Activated effector memory CD4-positive, alpha-beta T cell treated with anti-CD3 and anti-CD28 coated beads, Interleukin-2, amount 50 U/mL, for 16 hours (primary cell): ENCODE data around the gene CHCHD6.

Source experiments
- DNase-seq: peaks from one replicate; pipeline ENCODE4 v3.0.0-alpha.2; 2020

Gene CHCHD6

GRCh38 chr3:126835472-126836219, 131.6 kb downstream of the CHCHD6 start:
- no peak for DNase-seq

GRCh38 chr3:126836220-126836860, 132.3 kb downstream of the CHCHD6 start:
- DNase-seq = no peak

- DNase-seq = no peak
These were observed 133.7 kb downstream of the CHCHD6 start for GRCh38 chr3:126837773-126838172.

- no peak for DNase-seq
These were observed 142.1 kb downstream of the CHCHD6 start for GRCh38 chr3:126845920-126846715.

GRCh38 chr3:126847061-126847460, 143.0 kb downstream of the CHCHD6 start:
- no peak for DNase-seq

GRCh38 chr3:126848991-126849390, 145.0 kb downstream of the CHCHD6 start:
- DNase-seq = no peak

- DNase-seq = no peak
These were observed 145.7 kb downstream of the CHCHD6 start for GRCh38 chr3:126849768-126850167.

- no peak for DNase-seq
These were observed 146.5 kb downstream of the CHCHD6 start for GRCh38 chr3:126850370-126851085.

GRCh38 chr3:126851382-126851781, 147.3 kb downstream of the CHCHD6 start:
- DNase-seq = no peak

GRCh38 chr3:126851934-126852333, 147.9 kb downstream of the CHCHD6 start:
- no peak for DNase-seq

GRCh38 chr3:126852511-126852910, 148.5 kb downstream of the CHCHD6 start:
- no peak for DNase-seq

GRCh38 chr3:126854666-126855065, 150.6 kb downstream of the CHCHD6 start:
- DNase-seq = no peak

- no peak for DNase-seq
These were observed 151.3 kb downstream of the CHCHD6 start for GRCh38 chr3:126855374-126855773.

GRCh38 chr3:126857928-126858327, 153.9 kb downstream of the CHCHD6 start:
- no peak for DNase-seq

- no peak for DNase-seq
These were observed 154.4 kb downstream of the CHCHD6 start for GRCh38 chr3:126858401-126858800.

GRCh38 chr3:126858887-126859286, 154.8 kb downstream of the CHCHD6 start:
- no peak for DNase-seq

- no peak for DNase-seq
These were observed 155.6 kb downstream of the CHCHD6 start for GRCh38 chr3:126859415-126860246.

GRCh38 chr3:126865736-126866135, 161.7 kb downstream of the CHCHD6 start:
- no peak for DNase-seq

GRCh38 chr3:126866175-126866759, 162.2 kb downstream of the CHCHD6 start:
- no peak for DNase-seq

- no peak for DNase-seq
These were observed 163.3 kb downstream of the CHCHD6 start for GRCh38 chr3:126867190-126867862.

- no peak for DNase-seq
These were observed 163.8 kb downstream of the CHCHD6 start for GRCh38 chr3:126867863-126868200.
